Prostate gland (tissue), 2 donors: ENCODE data around the gene PTGER2. TPM values are rescaled to one million over a fixed set of nuclear protein-coding genes. Genes with fewer than 3 reads are reported as not detected.

ENCODE experiments used
- DNase-seq: peaks from one replicate; pipeline ENCODE4 v3.0.0-alpha.2; 2019; ENCODE audit warnings: low spot score
- H3K27ac ChIP-seq, 2 donors: fragments of 200-600 bp; sonication (generic); 2 replicates each; pipeline ENCODE4 v1.5.1; 2017 to 2019
- H3K27me3 ChIP-seq: fragments of 200-600 bp; sonication (generic); replicated peaks from 2 replicates; pipeline ENCODE4 v1.5.1; 2019; ENCODE audit not compliant: insufficient read depth
- H3K36me3 ChIP-seq, 2 donors: fragments of 200-600 bp; sonication (generic); 1 replicate in 1 of 2; 2 replicates in 1 of 2; pipeline versions ENCODE4 v1.5.1 to v1.8.1; 2017 to 2019
- H3K4me1 ChIP-seq: fragments of 200-600 bp; sonication (generic); replicated peaks from 2 replicates; pipeline ENCODE4 v1.5.1; 2019
- H3K4me3 ChIP-seq, 2 donors: fragments of 200-600 bp; sonication (generic); 2 replicates each; pipeline ENCODE4 v1.5.1; 2017 to 2019
- H3K9me3 ChIP-seq: fragments of 200-600 bp; sonication (generic); 2 replicates; pipeline ENCODE4 v1.5.1; 2017
- CTCF ChIP-seq, 4 experiments: fragments of 200-600 bp in 2 of 4; fragments of 450-650 bp in 2 of 4; sonication (generic) in 2 of 4; IDR thresholded peaks; 1 replicate in 3 of 4; 2 replicates in 1 of 4; pipeline ENCODE4 v1.5.1; 2016 to 2019; ENCODE audit warnings: antibody characterized with exemption in 4 of 4, mild to moderate bottlenecking in 2 of 4, moderate library complexity in 2 of 4
- POLR2A ChIP-seq: fragments of 450-650 bp; IDR thresholded peaks from one replicate; pipeline ENCODE4 v1.6.1; 2016; ENCODE audit warnings: antibody characterized with exemption, mild to moderate bottlenecking
- POLR2AphosphoS5 ChIP-seq: sonication (generic); formaldehyde crosslinking; IDR thresholded peaks from one replicate; pipeline ENCODE4 v1.6.1; 2017; ENCODE audit warnings: antibody characterized with exemption
- WGBS: methylation state at CpG from one replicate; pipeline ENCODE4 v1.1.5; 2018; 5-methylcytosine and 5-hydroxymethylcytosine counted together
- intact Hi-C: fragments of 100-400 bp; cut with DNase I; formaldehyde crosslinking; loops from one replicate; pipeline ENCODE4 v1.14.2; 2022
- total RNA-seq, 2 donors: library from RNA; depleted of rRNA; stranded (reverse); fragments of >200 nt; gene quantifications; one replicate each; pipeline ENCODE4 v1.1.0, GENCODE V29; 2016

PTGER2 gene
- total RNA-seq, 2 donors from 2014 or later, result 5.4 to 8.9 TPM

- no peak overlapping the region for H3K27ac ChIP-seq
- no peaks in the 10 kb centered on the region for H3K9me3 ChIP-seq
- intact Hi-C loops, result no loop called here
- 54% methylated on average over 2 of the region's 2 CpGs for WGBS
- H3K36me3 ChIP-seq, result no peaks in the 10 kb centered on the region
- TF ChIP-seq POLR2AphosphoS5, result no peak
- no peak for TF ChIP-seq CTCF (IDR thresholded peaks at IDR 0.05)
- TF ChIP-seq POLR2A, result no peak
- DNase-seq, result no peak
- no peaks in the 10 kb centered on the region for H3K4me1 ChIP-seq
- no peak overlapping the region for H3K4me3 ChIP-seq
- H3K27me3 ChIP-seq, result no peaks in the 10 kb centered on the region
Observed at GRCh38 chr14:52336241-52336640, 22.1 kb downstream of the PTGER2 start.

DNA sequence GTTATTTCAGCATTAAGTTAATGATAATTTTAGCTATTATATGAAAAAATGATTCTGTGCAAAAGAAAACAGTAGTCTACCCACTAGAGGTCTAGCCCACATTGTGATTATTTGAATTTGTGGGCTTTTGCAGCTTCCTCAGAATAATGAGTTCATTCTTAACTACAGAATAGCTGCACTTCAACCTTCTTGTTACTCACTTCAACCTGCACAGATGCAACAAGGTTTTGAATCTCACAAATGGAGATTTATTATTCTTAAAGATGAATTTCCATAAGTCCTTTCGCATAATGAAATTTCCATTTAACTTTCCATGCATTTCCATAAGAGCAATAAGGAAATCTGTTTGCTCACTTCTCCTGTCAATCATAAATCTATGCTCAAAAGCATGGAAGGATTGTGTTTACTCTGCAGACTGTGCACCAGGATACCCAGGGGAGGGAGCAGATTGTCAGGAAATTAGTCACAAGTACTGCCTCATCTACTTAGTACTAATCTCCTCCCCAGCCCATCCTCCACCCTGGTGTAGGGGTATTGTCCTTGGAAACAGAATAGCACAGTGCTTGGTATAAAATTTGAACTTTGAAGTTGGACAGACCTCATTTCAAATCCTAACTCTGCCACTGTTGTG, 24.1 kb downstream of the PTGER2 start:
- no peaks in the 10 kb centered on the region for H3K4me1 ChIP-seq
- no peak overlapping the region for H3K4me3 ChIP-seq
- DNase-seq, result no peak
- TF ChIP-seq POLR2AphosphoS5 (no peak), POLR2A (no peak), CTCF (IDR thresholded peaks at IDR 0.05) (no peak)
- no peaks in the 10 kb centered on the region for H3K9me3 ChIP-seq
- WGBS, result 96% methylated on average over 1 of the region's 1 CpG
- no peak overlapping the region for H3K27ac ChIP-seq
- intact Hi-C loops, result no loop called here
- no peaks in the 10 kb centered on the region for H3K27me3 ChIP-seq
- no peaks in the 10 kb centered on the region for H3K36me3 ChIP-seq

DNA sequence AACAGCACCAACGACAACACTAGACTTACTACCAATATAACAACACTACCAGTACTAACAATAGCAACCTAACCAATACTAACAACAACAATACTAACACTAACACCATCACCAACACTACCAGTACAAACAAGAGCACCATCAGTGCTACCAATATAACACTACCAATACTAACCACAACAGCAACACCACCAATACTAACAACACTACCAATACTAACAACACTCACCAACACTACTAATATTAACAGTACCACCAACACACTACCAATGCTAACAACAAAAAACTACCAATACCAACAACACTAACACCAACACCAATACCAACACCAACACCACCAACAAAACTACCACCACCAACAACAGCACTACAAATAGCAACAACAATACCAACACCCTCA, 25.1 kb downstream of the PTGER2 start:
- intact Hi-C loops, result no loop called here
- no peak for DNase-seq

GRCh38 chr14:52342849-52343596, 28.9 kb downstream of the PTGER2 start:
- WGBS, result 67% methylated on average over 1 of the region's 1 CpG

More for the DNA sequence above, 25.1 kb downstream of the PTGER2 start:
- Histone ChIP-seq H3K27ac (no peak overlapping the region), H3K9me3 (no peaks in the 10 kb centered on the region), H3K36me3 (no peaks in the 10 kb centered on the region), H3K4me3 (no peak overlapping the region), H3K27me3 (no peaks in the 10 kb centered on the region), H3K4me1 (no peaks in the 10 kb centered on the region)
- WGBS, result 88% methylated on average over 1 of the region's 1 CpG
- TF ChIP-seq POLR2A, result no peak
- TF ChIP-seq CTCF (IDR thresholded peaks at IDR 0.05), result no peak
- no peak for TF ChIP-seq POLR2AphosphoS5

More at GRCh38 chr14:52342849-52343596, 28.9 kb downstream of the PTGER2 start:
- H3K4me1 ChIP-seq, result no peaks in the 10 kb centered on the region
- H3K27me3 ChIP-seq, result no peaks in the 10 kb centered on the region
- TF ChIP-seq CTCF (IDR thresholded peaks at IDR 0.05) (no peak), POLR2A (no peak), POLR2AphosphoS5 (no peak)
- no peaks in the 10 kb centered on the region for H3K9me3 ChIP-seq
- no peak for DNase-seq
- no peak overlapping the region for H3K27ac ChIP-seq
- intact Hi-C loops, result no loop called here
- no peak overlapping the region for H3K4me3 ChIP-seq
- no peaks in the 10 kb centered on the region for H3K36me3 ChIP-seq
